ENCODE data around the gene TMEM207. TPM values are rescaled to one million over a fixed set of nuclear protein-coding genes. Genes with fewer than 3 reads are reported as not detected.
"Not testable (repeated sequence)": the region's sequence is repeated elsewhere in the genome, so short reads cannot be mapped to it uniquely, and the experiment has no call there.

The TMEM207 gene
- total RNA-seq, 1 donor from 2014 or later = not detected

DNA sequence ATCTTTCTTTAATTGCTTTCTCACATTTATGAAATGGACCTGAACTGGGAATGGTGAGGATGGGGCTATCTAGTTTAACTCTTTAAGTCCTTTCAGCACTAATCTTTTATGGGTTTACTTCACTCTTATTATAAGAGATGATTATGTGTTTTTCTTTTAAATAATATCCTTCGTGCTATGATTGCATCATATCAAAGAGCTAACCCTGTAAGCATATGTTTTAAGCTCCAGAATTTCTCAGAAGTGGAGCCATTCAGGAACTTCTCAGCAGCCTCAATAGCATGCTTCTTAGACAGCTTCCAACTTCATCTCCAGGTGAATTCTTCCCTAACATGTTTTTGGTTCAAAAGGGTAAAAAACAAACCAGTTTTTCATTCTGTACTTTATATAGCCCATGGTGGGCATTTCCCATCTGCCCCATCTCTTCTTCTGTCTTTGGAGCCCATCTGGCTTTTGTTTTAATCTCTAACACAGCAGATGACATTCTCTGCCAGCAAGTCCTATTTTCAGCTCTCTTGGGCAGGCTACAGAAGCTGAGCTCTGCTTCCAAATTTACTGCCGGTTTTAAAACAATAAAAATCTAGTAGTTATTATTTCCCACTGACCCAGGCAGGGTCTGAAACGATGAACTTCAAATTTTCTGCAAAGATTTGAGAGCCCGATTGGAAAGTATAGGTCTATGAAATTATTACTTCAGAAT is 37.4 kb upstream of the TMEM207 start:
- DNase-seq (ENCODE audit: low read depth) = no peak
- no peaks in the 10 kb centered on the region for H3K27me3 ChIP-seq (ENCODE audit: control insufficient read depth, insufficient read depth, low read length)
- TF ChIP-seq, protein P1, sequence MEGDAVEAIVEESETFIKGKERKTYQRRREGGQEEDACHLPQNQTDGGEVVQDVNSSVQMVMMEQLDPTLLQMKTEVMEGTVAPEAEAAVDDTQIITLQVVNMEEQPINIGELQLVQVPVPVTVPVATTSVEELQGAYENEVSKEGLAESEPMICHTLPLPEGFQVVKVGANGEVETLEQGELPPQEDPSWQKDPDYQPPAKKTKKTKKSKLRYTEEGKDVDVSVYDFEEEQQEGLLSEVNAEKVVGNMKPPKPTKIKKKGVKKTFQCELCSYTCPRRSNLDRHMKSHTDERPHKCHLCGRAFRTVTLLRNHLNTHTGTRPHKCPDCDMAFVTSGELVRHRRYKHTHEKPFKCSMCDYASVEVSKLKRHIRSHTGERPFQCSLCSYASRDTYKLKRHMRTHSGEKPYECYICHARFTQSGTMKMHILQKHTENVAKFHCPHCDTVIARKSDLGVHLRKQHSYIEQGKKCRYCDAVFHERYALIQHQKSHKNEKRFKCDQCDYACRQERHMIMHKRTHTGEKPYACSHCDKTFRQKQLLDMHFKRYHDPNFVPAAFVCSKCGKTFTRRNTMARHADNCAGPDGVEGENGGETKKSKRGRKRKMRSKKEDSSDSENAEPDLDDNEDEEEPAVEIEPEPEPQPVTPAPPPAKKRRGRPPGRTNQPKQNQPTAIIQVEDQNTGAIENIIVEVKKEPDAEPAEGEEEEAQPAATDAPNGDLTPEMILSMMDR (IDR thresholded peaks at IDR 0.05; ENCODE audit: insufficient read depth, low read length, poor library complexity, severe bottlenecking) = no peak
- no peak overlapping the region for H3K4me3 ChIP-seq (ENCODE audit: low read depth, low read length)
- no peaks in the 10 kb centered on the region for H3K36me3 ChIP-seq (ENCODE audit: control insufficient read depth, insufficient read depth, low read length)

DNA sequence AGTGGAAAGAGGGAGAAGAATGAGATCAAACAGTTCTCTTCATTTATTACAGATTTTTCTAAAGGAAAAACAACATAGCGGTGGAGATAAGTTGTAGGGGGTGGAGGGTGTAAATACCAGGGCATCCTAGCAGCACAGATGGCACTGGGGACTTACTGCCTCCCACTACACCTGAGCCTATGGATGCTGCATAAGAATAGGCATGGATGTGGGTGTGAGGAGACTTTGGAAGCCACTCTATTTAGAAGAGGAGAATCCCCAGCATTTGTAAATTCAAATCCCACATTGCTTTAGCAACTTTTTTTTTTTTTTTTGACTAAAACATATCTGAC is 36.8 kb upstream of the TMEM207 start:
- no peaks in the 10 kb centered on the region for H3K36me3 ChIP-seq (ENCODE audit: control insufficient read depth, insufficient read depth, low read length)
- H3K27me3 ChIP-seq (ENCODE audit: control insufficient read depth, insufficient read depth, low read length) = no peaks in the 10 kb centered on the region
- TF ChIP-seq, protein P1 (IDR thresholded peaks at IDR 0.05; ENCODE audit: insufficient read depth, low read length, poor library complexity, severe bottlenecking) = no peak
- no peak overlapping the region for H3K4me3 ChIP-seq (ENCODE audit: low read depth, low read length)
- no peak for DNase-seq (ENCODE audit: low read depth)

DNA sequence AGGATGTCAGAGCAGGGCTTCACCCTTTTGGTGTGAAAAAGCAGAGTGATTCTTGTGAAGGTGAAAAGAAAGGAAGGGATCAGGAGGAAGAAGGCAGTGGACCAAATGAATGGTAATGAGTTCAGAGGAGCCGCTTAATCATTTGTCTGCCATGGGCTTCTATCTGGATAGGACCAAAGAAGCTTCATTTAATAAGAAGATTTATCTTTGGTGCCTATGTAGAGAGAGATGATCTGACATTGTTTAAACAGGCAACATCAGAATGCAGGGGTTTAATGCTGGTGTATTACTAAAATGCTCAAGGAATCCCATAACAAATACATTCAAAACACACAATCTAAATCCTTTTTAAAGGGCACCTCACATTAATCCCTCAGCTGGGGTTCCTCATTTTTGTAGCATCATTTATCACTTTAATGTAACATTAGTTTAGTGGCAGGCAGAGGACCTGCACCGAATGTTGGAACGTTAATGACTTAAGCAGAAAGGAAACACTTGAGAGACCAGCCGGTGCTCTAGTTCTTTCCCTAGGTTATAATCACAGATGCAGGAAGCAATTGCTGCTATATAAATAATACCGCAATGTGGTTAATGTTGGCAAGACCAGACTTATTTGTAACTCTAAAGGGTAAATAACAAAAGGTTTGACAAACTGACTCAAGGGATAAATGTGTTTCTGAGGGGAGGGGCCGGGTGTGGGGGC is 36.3 kb upstream of the TMEM207 start:
- Histone ChIP-seq H3K36me3 (ENCODE audit: control insufficient read depth, insufficient read depth, low read length) (no peaks in the 10 kb centered on the region), H3K4me3 (ENCODE audit: low read depth, low read length) (no peak overlapping the region), H3K27me3 (ENCODE audit: control insufficient read depth, insufficient read depth, low read length) (no peaks in the 10 kb centered on the region)
- DNase-seq (ENCODE audit: low read depth) = no peak
- TF ChIP-seq, protein P1 (IDR thresholded peaks at IDR 0.05; ENCODE audit: insufficient read depth, low read length, poor library complexity, severe bottlenecking) = no peak

DNA sequence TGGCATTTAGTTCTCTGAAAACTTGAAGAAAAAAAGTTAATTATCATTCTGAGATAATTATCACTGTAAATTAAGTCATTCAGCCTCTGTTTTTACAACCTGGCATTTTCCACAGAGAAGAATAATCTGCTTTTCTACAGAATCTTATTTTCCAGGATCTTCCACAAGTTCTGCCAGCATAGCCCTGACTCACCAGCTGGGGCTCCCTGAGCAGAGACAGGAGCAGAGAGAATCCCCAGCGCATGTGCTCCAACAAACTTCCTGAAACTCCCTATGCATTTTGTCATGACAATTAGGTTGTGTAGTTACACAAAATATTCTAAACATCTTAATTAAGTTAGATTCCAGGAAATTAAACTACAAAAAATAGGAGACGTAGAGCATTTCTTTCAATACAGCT is 32.1 kb upstream of the TMEM207 start:
- H3K27me3 ChIP-seq (ENCODE audit: control insufficient read depth, insufficient read depth, low read length) = no peaks in the 10 kb centered on the region
- H3K4me3 ChIP-seq (ENCODE audit: low read depth, low read length) = no peak overlapping the region
- no peaks in the 10 kb centered on the region for H3K36me3 ChIP-seq (ENCODE audit: control insufficient read depth, insufficient read depth, low read length)
- DNase-seq (ENCODE audit: low read depth) = no peak
- TF ChIP-seq, protein P1 (IDR thresholded peaks at IDR 0.05; ENCODE audit: insufficient read depth, low read length, poor library complexity, severe bottlenecking) = no peak

DNA sequence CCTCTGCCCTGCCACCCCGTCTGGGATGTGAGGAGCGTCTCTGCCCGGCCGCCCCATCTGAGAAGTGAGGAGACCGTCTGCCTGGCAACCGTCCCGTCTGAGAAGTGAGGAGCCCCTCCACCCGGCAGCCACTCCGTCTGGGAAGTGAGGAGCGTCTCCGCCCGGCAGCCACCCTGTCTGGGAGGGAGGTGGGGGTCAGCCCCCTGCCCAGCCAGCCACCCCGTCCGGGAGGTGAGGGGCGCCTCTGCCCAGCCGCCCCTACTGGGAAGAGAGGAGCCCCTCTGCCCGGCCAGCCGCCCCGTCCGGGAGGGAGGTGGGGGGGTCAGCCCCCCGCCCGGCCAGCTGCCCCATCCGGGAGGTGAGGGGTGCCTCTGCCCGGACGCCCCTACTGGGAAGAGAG is 23.6 kb upstream of the TMEM207 start:
- H3K4me3 ChIP-seq (ENCODE audit: low read depth, low read length); H3K27me3 ChIP-seq (ENCODE audit: control insufficient read depth, insufficient read depth, low read length); H3K36me3 ChIP-seq (ENCODE audit: control insufficient read depth, insufficient read depth, low read length); DNase-seq (ENCODE audit: low read depth): not testable (repeated sequence)

DNA sequence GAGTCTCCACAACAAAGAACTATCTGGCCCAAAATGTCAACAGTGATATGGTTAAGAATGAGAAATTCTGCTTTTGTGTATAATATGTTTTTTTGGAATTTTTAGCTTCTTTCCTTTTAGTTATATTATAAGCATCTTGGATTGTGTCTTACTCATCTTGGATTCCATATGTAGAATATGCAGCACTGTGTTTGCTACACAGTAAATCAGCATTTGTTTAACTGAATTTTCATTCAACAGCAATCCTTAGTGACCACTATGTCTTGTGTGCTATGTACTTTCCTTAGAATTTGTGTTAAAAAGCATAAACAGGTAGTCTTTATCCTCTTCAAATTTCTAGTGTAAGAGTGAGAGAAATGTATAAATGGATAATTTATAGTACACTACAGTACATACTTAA is 18.2 kb upstream of the TMEM207 start:
- TF ChIP-seq, protein P1 (IDR thresholded peaks at IDR 0.05; ENCODE audit: insufficient read depth, low read length, poor library complexity, severe bottlenecking) = no peak

More for the DNA sequence above, 18.2 kb upstream of the TMEM207 start:
- H3K4me3 ChIP-seq (ENCODE audit: low read depth, low read length) = no peak overlapping the region
- H3K27me3 ChIP-seq (ENCODE audit: control insufficient read depth, insufficient read depth, low read length) = no peaks in the 10 kb centered on the region
- H3K36me3 ChIP-seq (ENCODE audit: control insufficient read depth, insufficient read depth, low read length) = no peaks in the 10 kb centered on the region
- no peak for DNase-seq (ENCODE audit: low read depth)
